ENCODE data around the gene TCN2. TPM values are rescaled to one million over a fixed set of nuclear protein-coding genes. Genes with fewer than 3 reads are reported as not detected.

Gene TCN2
- total and polyA plus RNA-seq, 9 of the 15 experiments (the other 6 are each of a cell fraction or from before 2014, with no cell fraction given) = 0.88 to 5.4 (median 1.7) TPM

DNA sequence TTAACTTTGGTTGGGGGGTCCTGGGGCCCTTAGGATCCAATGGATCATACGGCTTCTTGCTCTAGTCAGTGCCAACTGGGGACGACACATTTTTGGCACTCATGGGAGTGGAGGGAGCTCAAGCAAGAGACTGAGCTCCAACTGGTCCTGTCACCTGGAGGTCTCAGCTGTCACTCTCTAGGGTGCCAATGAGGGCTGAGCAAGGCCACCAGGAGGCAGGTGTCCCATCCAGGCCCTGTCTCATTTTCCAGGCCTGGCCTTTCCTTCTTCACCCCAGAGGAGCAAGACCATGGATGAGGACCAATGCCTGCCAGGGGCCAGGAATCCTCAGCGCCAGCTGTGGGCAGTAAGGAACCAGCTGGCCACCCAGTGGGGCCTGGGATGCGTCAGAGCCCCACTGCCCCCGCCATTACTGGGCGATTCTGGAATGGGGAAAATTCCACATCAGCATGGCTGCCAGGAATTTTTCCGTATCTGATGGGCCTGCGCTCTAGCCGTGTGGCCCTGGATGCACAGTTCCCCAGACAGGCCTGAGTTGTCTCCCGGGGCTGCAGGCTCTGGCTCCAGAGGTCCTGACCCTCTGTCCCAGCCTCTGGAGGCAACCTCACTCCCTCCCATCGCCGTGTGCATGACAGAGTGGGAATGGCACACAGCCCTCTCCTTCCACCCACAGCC lies 31.8 kb upstream of the TCN2 start:
- FAIRE-seq (no peak), ATAC-seq (no peak; the same call in 2 of the 3 replicates), DNase-seq (ENCODE audit: extremely low read depth in 1 of 4, low spot score in 3 of 4) (no peak)
- no peak overlapping the region for H3K4me3 ChIP-seq
- H3K36me3 ChIP-seq (ENCODE audit: control insufficient read depth, insufficient read depth, low read length) = peaks cover 48% of the 10 kb centered on the region; the same call in 1 of the 3 replicates
- in situ Hi-C loops (cut with MboI) = no loop called here
- no peaks in the 10 kb centered on the region for H3K9me1 ChIP-seq (ENCODE audit: control insufficient read depth, insufficient read depth, low read length)
- H2AFZ ChIP-seq (ENCODE audit: low read depth, low read length) = no peak overlapping the region
- no peak overlapping the region for H3K4me2 ChIP-seq (ENCODE audit: insufficient read depth, low read length)
- no peaks in the 10 kb centered on the region; the same call in none of the 2 replicates for H4K20me1 ChIP-seq (replicated peaks; ENCODE audit: control insufficient read depth, insufficient read depth, low read length)
- POLR2A ChIA-PET = interaction anchor here (0.6 to 3.1 kb wide), 3 partner anchors 9 to 154 kb away, joined by 3 to 11 read pairs (median 3); partner anchors contain the start of gene PES1
- TF ChIP-seq POLR2G (IDR thresholded peaks at IDR 0.05; ENCODE audit: low read depth, low read length) (peak; percentile 49; the same call in 1 of the 2 replicates), POLR2A (conservative IDR thresholded peaks at IDR 0.05) (peak; percentile 50; the same call in 1 of the 2 replicates), WHSC1 (IDR thresholded peaks at IDR 0.05; ENCODE audit: low read length) (no peak), HDAC1 (IDR thresholded peaks at IDR 0.05) (no peak), EP400 (IDR thresholded peaks at IDR 0.05) (no peak), RBFOX2 (IDR thresholded peaks at IDR 0.05; ENCODE audit: low read depth, low read length) (0 out of 2 replicates have a peak, but pooled peaks have one; percentile 37)
- TF ChIP-seq, protein P1, sequence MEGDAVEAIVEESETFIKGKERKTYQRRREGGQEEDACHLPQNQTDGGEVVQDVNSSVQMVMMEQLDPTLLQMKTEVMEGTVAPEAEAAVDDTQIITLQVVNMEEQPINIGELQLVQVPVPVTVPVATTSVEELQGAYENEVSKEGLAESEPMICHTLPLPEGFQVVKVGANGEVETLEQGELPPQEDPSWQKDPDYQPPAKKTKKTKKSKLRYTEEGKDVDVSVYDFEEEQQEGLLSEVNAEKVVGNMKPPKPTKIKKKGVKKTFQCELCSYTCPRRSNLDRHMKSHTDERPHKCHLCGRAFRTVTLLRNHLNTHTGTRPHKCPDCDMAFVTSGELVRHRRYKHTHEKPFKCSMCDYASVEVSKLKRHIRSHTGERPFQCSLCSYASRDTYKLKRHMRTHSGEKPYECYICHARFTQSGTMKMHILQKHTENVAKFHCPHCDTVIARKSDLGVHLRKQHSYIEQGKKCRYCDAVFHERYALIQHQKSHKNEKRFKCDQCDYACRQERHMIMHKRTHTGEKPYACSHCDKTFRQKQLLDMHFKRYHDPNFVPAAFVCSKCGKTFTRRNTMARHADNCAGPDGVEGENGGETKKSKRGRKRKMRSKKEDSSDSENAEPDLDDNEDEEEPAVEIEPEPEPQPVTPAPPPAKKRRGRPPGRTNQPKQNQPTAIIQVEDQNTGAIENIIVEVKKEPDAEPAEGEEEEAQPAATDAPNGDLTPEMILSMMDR (IDR thresholded peaks at IDR 0.05 in 2 of 3, conservative IDR thresholded peaks at IDR 0.05 in 1 of 3; ENCODE audit: insufficient read depth in 2 of 3, low read depth in 1 of 3, low read length in 3 of 3) = 0 out of 6 replicates have a peak, but pooled peaks of 1 of the 3 experiments have one; percentile 5
- H3K27ac ChIP-seq (ENCODE audit: extremely low read depth, low read depth, low read length) = no peak overlapping the region
- WGBS (ENCODE audit: insufficient coverage, low coverage, missing lambda C conversion rate) = 85% methylated on average over 7 of the region's 12 CpGs
- CTCF ChIA-PET (ENCODE audit: low intra/inter-chr PET ratio) = no interaction called here
- intact Hi-C loops (cut with micrococcal nuclease) = no loop called here
- H3K9me3 ChIP-seq (replicated peaks; ENCODE audit: control insufficient read depth, insufficient read depth, low read depth, low read length) = no peaks in the 10 kb centered on the region
- BruUV-seq (replicated peaks) = no TSS peak
- H3K9ac ChIP-seq (ENCODE audit: insufficient read depth in 1 of 2, low read depth in 2 of 2, low read length in 2 of 2) = no peak overlapping the region
- H3K4me1 ChIP-seq (replicated peaks in 1 of 2; ENCODE audit: control insufficient read depth in 2 of 2, insufficient read depth in 2 of 2, low read length in 2 of 2) = peaks cover 0 to 12% of the 10 kb centered on the region in 2 experiments; a peak in 2 of 5 replicates
- peaks cover 0 to 5% of the 10 kb centered on the region in 2 experiments; a peak in 3 of 5 replicates for H3K27me3 ChIP-seq (ENCODE audit: control insufficient read depth in 2 of 2, insufficient read depth in 2 of 2, low read length in 2 of 2)
- H3K79me2 ChIP-seq (ENCODE audit: control insufficient read depth, insufficient read depth, low read length) = no peaks in the 10 kb centered on the region

Measured in K562 (cell line).